ENCODE data around the gene KCNIP4.

DNA sequence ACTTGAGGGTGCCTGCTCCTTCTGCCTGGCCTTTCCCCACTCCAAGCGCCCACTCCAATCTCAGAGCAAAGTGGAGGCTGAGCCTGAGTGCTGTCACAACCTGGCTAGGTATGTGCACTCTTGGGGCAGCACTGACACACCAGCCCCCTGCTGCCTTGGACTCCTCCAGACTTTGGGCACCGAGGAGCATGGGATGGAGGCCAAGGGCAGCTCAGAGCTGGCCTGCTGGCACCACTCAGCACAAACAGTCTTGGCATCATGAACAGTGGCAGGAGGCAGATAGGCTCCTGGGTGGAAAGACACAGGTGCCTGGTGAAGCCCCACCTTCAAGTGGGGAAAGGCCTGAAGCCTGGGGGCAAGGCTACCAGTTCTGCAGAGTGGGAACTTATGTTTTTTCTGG lies 91.8 kb downstream of the KCNIP4 start:
- TF ChIP-seq, protein P1, sequence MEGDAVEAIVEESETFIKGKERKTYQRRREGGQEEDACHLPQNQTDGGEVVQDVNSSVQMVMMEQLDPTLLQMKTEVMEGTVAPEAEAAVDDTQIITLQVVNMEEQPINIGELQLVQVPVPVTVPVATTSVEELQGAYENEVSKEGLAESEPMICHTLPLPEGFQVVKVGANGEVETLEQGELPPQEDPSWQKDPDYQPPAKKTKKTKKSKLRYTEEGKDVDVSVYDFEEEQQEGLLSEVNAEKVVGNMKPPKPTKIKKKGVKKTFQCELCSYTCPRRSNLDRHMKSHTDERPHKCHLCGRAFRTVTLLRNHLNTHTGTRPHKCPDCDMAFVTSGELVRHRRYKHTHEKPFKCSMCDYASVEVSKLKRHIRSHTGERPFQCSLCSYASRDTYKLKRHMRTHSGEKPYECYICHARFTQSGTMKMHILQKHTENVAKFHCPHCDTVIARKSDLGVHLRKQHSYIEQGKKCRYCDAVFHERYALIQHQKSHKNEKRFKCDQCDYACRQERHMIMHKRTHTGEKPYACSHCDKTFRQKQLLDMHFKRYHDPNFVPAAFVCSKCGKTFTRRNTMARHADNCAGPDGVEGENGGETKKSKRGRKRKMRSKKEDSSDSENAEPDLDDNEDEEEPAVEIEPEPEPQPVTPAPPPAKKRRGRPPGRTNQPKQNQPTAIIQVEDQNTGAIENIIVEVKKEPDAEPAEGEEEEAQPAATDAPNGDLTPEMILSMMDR (conservative IDR thresholded peaks at IDR 0.05; ENCODE audit: low read depth in 2 of 2) = no peak
- TF ChIP-seq ZNF331 (CRISPR knock-in tag; IDR thresholded peaks at IDR 0.05; ENCODE audit: low read depth) (no peak), EZH2phosphoT487 (IDR thresholded peaks at IDR 0.05; ENCODE audit: unreplicated experiment) (no peak), CREB1 (CRISPR knock-in tag; IDR thresholded peaks at IDR 0.05; ENCODE audit: low read depth) (no peak), EZH2 (IDR thresholded peaks at IDR 0.05; ENCODE audit: low read depth, unreplicated experiment) (no peak), POLR2AphosphoS5 (IDR thresholded peaks at IDR 0.05; ENCODE audit: low read depth) (no peak), JUNB (IDR thresholded peaks at IDR 0.05; ENCODE audit: unreplicated experiment) (no peak), STAT1 (IDR thresholded peaks at IDR 0.05; ENCODE audit: unreplicated experiment) (no peak), ZNF114 (CRISPR knock-in tag; IDR thresholded peaks at IDR 0.05) (no peak), NANOG (IDR thresholded peaks at IDR 0.05; ENCODE audit: borderline replicate concordance) (no peak)
- TF ChIP-seq, protein P2, sequence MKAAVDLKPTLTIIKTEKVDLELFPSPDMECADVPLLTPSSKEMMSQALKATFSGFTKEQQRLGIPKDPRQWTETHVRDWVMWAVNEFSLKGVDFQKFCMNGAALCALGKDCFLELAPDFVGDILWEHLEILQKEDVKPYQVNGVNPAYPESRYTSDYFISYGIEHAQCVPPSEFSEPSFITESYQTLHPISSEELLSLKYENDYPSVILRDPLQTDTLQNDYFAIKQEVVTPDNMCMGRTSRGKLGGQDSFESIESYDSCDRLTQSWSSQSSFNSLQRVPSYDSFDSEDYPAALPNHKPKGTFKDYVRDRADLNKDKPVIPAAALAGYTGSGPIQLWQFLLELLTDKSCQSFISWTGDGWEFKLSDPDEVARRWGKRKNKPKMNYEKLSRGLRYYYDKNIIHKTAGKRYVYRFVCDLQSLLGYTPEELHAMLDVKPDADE (IDR thresholded peaks at IDR 0.05) = no peak
- TF ChIP-seq, protein P3, sequence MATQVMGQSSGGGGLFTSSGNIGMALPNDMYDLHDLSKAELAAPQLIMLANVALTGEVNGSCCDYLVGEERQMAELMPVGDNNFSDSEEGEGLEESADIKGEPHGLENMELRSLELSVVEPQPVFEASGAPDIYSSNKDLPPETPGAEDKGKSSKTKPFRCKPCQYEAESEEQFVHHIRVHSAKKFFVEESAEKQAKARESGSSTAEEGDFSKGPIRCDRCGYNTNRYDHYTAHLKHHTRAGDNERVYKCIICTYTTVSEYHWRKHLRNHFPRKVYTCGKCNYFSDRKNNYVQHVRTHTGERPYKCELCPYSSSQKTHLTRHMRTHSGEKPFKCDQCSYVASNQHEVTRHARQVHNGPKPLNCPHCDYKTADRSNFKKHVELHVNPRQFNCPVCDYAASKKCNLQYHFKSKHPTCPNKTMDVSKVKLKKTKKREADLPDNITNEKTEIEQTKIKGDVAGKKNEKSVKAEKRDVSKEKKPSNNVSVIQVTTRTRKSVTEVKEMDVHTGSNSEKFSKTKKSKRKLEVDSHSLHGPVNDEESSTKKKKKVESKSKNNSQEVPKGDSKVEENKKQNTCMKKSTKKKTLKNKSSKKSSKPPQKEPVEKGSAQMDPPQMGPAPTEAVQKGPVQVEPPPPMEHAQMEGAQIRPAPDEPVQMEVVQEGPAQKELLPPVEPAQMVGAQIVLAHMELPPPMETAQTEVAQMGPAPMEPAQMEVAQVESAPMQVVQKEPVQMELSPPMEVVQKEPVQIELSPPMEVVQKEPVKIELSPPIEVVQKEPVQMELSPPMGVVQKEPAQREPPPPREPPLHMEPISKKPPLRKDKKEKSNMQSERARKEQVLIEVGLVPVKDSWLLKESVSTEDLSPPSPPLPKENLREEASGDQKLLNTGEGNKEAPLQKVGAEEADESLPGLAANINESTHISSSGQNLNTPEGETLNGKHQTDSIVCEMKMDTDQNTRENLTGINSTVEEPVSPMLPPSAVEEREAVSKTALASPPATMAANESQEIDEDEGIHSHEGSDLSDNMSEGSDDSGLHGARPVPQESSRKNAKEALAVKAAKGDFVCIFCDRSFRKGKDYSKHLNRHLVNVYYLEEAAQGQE (IDR thresholded peaks at IDR 0.05; ENCODE audit: unreplicated experiment) = no peak
- TF ChIP-seq, protein P4, sequence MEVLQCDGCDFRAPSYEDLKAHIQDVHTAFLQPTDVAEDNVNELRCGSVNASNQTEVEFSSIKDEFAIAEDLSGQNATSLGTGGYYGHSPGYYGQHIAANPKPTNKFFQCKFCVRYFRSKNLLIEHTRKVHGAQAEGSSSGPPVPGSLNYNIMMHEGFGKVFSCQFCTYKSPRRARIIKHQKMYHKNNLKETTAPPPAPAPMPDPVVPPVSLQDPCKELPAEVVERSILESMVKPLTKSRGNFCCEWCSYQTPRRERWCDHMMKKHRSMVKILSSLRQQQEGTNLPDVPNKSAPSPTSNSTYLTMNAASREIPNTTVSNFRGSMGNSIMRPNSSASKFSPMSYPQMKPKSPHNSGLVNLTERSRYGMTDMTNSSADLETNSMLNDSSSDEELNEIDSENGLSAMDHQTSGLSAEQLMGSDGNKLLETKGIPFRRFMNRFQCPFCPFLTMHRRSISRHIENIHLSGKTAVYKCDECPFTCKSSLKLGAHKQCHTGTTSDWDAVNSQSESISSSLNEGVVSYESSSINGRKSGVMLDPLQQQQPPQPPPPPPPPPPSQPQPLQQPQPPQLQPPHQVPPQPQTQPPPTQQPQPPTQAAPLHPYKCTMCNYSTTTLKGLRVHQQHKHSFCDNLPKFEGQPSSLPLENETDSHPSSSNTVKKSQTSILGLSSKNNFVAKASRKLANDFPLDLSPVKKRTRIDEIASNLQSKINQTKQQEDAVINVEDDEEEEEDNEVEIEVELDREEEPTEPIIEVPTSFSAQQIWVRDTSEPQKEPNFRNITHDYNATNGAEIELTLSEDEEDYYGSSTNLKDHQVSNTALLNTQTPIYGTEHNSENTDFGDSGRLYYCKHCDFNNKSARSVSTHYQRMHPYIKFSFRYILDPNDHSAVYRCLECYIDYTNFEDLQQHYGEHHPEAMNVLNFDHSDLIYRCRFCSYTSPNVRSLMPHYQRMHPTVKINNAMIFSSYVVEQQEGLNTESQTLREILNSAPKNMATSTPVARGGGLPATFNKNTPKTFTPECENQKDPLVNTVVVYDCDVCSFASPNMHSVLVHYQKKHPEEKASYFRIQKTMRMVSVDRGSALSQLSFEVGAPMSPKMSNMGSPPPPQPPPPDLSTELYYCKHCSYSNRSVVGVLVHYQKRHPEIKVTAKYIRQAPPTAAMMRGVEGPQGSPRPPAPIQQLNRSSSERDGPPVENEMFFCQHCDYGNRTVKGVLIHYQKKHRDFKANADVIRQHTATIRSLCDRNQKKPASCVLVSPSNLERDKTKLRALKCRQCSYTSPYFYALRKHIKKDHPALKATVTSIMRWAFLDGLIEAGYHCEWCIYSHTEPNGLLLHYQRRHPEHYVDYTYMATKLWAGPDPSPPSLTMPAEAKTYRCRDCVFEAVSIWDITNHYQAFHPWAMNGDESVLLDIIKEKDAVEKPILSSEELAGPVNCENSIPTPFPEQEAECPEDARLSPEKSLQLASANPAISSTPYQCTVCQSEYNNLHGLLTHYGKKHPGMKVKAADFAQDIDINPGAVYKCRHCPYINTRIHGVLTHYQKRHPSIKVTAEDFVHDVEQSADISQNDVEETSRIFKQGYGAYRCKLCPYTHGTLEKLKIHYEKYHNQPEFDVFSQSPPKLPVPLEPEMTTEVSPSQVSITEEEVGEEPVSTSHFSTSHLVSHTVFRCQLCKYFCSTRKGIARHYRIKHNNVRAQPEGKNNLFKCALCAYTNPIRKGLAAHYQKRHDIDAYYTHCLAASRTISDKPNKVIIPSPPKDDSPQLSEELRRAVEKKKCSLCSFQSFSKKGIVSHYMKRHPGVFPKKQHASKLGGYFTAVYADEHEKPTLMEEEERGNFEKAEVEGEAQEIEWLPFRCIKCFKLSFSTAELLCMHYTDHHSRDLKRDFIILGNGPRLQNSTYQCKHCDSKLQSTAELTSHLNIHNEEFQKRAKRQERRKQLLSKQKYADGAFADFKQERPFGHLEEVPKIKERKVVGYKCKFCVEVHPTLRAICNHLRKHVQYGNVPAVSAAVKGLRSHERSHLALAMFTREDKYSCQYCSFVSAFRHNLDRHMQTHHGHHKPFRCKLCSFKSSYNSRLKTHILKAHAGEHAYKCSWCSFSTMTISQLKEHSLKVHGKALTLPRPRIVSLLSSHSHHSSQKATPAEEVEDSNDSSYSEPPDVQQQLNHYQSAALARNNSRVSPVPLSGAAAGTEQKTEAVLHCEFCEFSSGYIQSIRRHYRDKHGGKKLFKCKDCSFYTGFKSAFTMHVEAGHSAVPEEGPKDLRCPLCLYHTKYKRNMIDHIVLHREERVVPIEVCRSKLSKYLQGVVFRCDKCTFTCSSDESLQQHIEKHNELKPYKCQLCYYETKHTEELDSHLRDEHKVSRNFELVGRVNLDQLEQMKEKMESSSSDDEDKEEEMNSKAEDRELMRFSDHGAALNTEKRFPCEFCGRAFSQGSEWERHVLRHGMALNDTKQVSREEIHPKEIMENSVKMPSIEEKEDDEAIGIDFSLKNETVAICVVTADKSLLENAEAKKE (CRISPR knock-in tag; IDR thresholded peaks at IDR 0.05) = no peak
